Measurements from ENCODE around the gene HTRA3.

The HTRA3 gene

GRCh38 chr4:8272472-8273428 is 3.2 kb downstream of the HTRA3 start:
- no peaks in the 10 kb centered on the region for H3K27me3 ChIP-seq (ENCODE audit: control insufficient read depth in 1 of 2, insufficient read depth in 2 of 2, low read length in 2 of 2)
- peak overlapping the region in 1 of 2 donors; percentile 50 for H3K4me3 ChIP-seq (ENCODE audit: low read depth in 1 of 2, low read length in 2 of 2)
- H3K9me3 ChIP-seq (ENCODE audit: low read length), result no peaks in the 10 kb centered on the region
- peak overlapping the region; percentile 38 for H3K27ac ChIP-seq (ENCODE audit: low read depth, low read length)
- H3K4me1 ChIP-seq (ENCODE audit: insufficient read depth, low read length), result peaks cover 82% of the 10 kb centered on the region
- no peak overlapping the region for H3K9ac ChIP-seq (ENCODE audit: low read length)
- no peaks in the 10 kb centered on the region for H3K36me3 ChIP-seq (ENCODE audit: insufficient read depth, low read length)

- Histone ChIP-seq H3K36me3 (ENCODE audit: insufficient read depth, low read length) (no peaks in the 10 kb centered on the region), H3K9me3 (ENCODE audit: low read length) (no peaks in the 10 kb centered on the region), H3K4me1 (ENCODE audit: insufficient read depth, low read length) (peaks cover 84% of the 10 kb centered on the region), H3K27ac (ENCODE audit: low read depth, low read length) (peak overlapping the region; percentile 35), H3K9ac (ENCODE audit: low read length) (no peak overlapping the region), H3K4me3 (ENCODE audit: low read depth in 1 of 2, low read length in 2 of 2) (no peak overlapping the region), H3K27me3 (ENCODE audit: control insufficient read depth in 1 of 2, insufficient read depth in 2 of 2, low read length in 2 of 2) (no peaks in the 10 kb centered on the region)
These were observed 3.9 kb downstream of the HTRA3 start for GRCh38 chr4:8273450-8273849.

GRCh38 chr4:8274066-8274652 is 4.6 kb downstream of the HTRA3 start:
- H3K4me3 ChIP-seq (ENCODE audit: low read depth in 1 of 2, low read length in 2 of 2), result no peak overlapping the region
- no peaks in the 10 kb centered on the region for H3K27me3 ChIP-seq (ENCODE audit: control insufficient read depth in 1 of 2, insufficient read depth in 2 of 2, low read length in 2 of 2)
- H3K27ac ChIP-seq (ENCODE audit: low read depth, low read length), result peak overlapping the region; percentile 68
- peaks cover 81% of the 10 kb centered on the region for H3K4me1 ChIP-seq (ENCODE audit: insufficient read depth, low read length)
- no peaks in the 10 kb centered on the region for H3K36me3 ChIP-seq (ENCODE audit: insufficient read depth, low read length)
- H3K9me3 ChIP-seq (ENCODE audit: low read length), result no peaks in the 10 kb centered on the region
- H3K9ac ChIP-seq (ENCODE audit: low read length), result peak overlapping the region; percentile 37

GRCh38 chr4:8274765-8275547 is 5.4 kb downstream of the HTRA3 start:
- H3K27ac ChIP-seq (ENCODE audit: low read depth, low read length), result peak overlapping the region; percentile 68
- peaks cover 79% of the 10 kb centered on the region for H3K4me1 ChIP-seq (ENCODE audit: insufficient read depth, low read length)
- peak overlapping the region; percentile 37 for H3K9ac ChIP-seq (ENCODE audit: low read length)
- H3K4me3 ChIP-seq (ENCODE audit: low read depth in 1 of 2, low read length in 2 of 2), result peak overlapping the region in 1 of 2 donors; percentile 25
- H3K36me3 ChIP-seq (ENCODE audit: insufficient read depth, low read length), result no peaks in the 10 kb centered on the region
- no peaks in the 10 kb centered on the region for H3K9me3 ChIP-seq (ENCODE audit: low read length)
- no peaks in the 10 kb centered on the region for H3K27me3 ChIP-seq (ENCODE audit: control insufficient read depth in 1 of 2, insufficient read depth in 2 of 2, low read length in 2 of 2)

- Histone ChIP-seq H3K9ac (ENCODE audit: low read length) (no peak overlapping the region), H3K4me1 (ENCODE audit: insufficient read depth, low read length) (peaks cover 74% of the 10 kb centered on the region), H3K36me3 (ENCODE audit: insufficient read depth, low read length) (no peaks in the 10 kb centered on the region), H3K27me3 (ENCODE audit: control insufficient read depth in 1 of 2, insufficient read depth in 2 of 2, low read length in 2 of 2) (no peaks in the 10 kb centered on the region), H3K4me3 (ENCODE audit: low read depth in 1 of 2, low read length in 2 of 2) (peak overlapping the region in 1 of 2 donors; percentile 25), H3K27ac (ENCODE audit: low read depth, low read length) (peak overlapping the region; percentile 43), H3K9me3 (ENCODE audit: low read length) (no peaks in the 10 kb centered on the region)
These were observed 6.0 kb downstream of the HTRA3 start for GRCh38 chr4:8275548-8275910.

GRCh38 chr4:8276358-8277240 is 7.0 kb downstream of the HTRA3 start:
- Histone ChIP-seq H3K27me3 (ENCODE audit: control insufficient read depth in 1 of 2, insufficient read depth in 2 of 2, low read length in 2 of 2) (no peaks in the 10 kb centered on the region), H3K36me3 (ENCODE audit: insufficient read depth, low read length) (no peaks in the 10 kb centered on the region), H3K9me3 (ENCODE audit: low read length) (no peaks in the 10 kb centered on the region), H3K4me3 (ENCODE audit: low read depth in 1 of 2, low read length in 2 of 2) (no peak overlapping the region), H3K27ac (ENCODE audit: low read depth, low read length) (peak overlapping the region; percentile 70), H3K9ac (ENCODE audit: low read length) (no peak overlapping the region), H3K4me1 (ENCODE audit: insufficient read depth, low read length) (peaks cover 71% of the 10 kb centered on the region)

GRCh38 chr4:8277356-8278008 is 7.9 kb downstream of the HTRA3 start:
- no peak overlapping the region for H3K27ac ChIP-seq (ENCODE audit: low read depth, low read length)
- no peaks in the 10 kb centered on the region for H3K27me3 ChIP-seq (ENCODE audit: control insufficient read depth in 1 of 2, insufficient read depth in 2 of 2, low read length in 2 of 2)
- no peaks in the 10 kb centered on the region for H3K36me3 ChIP-seq (ENCODE audit: insufficient read depth, low read length)
- peaks cover 62% of the 10 kb centered on the region for H3K4me1 ChIP-seq (ENCODE audit: insufficient read depth, low read length)
- H3K4me3 ChIP-seq (ENCODE audit: low read depth in 1 of 2, low read length in 2 of 2), result no peak overlapping the region
- no peaks in the 10 kb centered on the region for H3K9me3 ChIP-seq (ENCODE audit: low read length)
- H3K9ac ChIP-seq (ENCODE audit: low read length), result no peak overlapping the region

- no peaks in the 10 kb centered on the region for H3K36me3 ChIP-seq (ENCODE audit: insufficient read depth, low read length)
- H3K27ac ChIP-seq (ENCODE audit: low read depth, low read length), result no peak overlapping the region
- no peak overlapping the region for H3K9ac ChIP-seq (ENCODE audit: low read length)
- H3K27me3 ChIP-seq (ENCODE audit: control insufficient read depth in 1 of 2, insufficient read depth in 2 of 2, low read length in 2 of 2), result no peaks in the 10 kb centered on the region
- H3K9me3 ChIP-seq (ENCODE audit: low read length), result no peaks in the 10 kb centered on the region
- peaks cover 57% of the 10 kb centered on the region for H3K4me1 ChIP-seq (ENCODE audit: insufficient read depth, low read length)
- H3K4me3 ChIP-seq (ENCODE audit: low read depth in 1 of 2, low read length in 2 of 2), result no peak overlapping the region
These were observed 8.4 kb downstream of the HTRA3 start for GRCh38 chr4:8278009-8278395.

GRCh38 chr4:8278421-8279287 is 9.1 kb downstream of the HTRA3 start:
- H3K4me1 ChIP-seq (ENCODE audit: insufficient read depth, low read length), result peaks cover 54% of the 10 kb centered on the region
- no peak overlapping the region for H3K9ac ChIP-seq (ENCODE audit: low read length)
- H3K36me3 ChIP-seq (ENCODE audit: insufficient read depth, low read length), result no peaks in the 10 kb centered on the region

More at GRCh38 chr4:8278421-8279287, 9.1 kb downstream of the HTRA3 start:
- H3K27me3 ChIP-seq (ENCODE audit: control insufficient read depth in 1 of 2, insufficient read depth in 2 of 2, low read length in 2 of 2), result no peaks in the 10 kb centered on the region
- no peaks in the 10 kb centered on the region for H3K9me3 ChIP-seq (ENCODE audit: low read length)
- no peak overlapping the region for H3K27ac ChIP-seq (ENCODE audit: low read depth, low read length)
- no peak overlapping the region for H3K4me3 ChIP-seq (ENCODE audit: low read depth in 1 of 2, low read length in 2 of 2)

All from muscle layer of colon (tissue), 2 donors.